HG03060 (cell line): ENCODE results near the gene KIF2C.
"Not testable (repeated sequence)": the region's sequence is repeated elsewhere in the genome, so short reads cannot be mapped to it uniquely, and the experiment has no call there.

Experiments used
- ATAC-seq: cut with Tn5 transposase; IDR thresholded peaks from one replicate; pipeline ENCODE4 v1.9.1; 2021; ENCODE audit warnings: low read depth, moderate number of reproducible peaks; ENCODE audit not compliant: unreplicated experiment

The KIF2C gene

GRCh38 chr1:44810101-44810761 is 70.6 kb downstream of the KIF2C start:
- no peak for ATAC-seq

GRCh38 chr1:44810762-44811105 is 71.1 kb downstream of the KIF2C start:
- ATAC-seq: not testable (repeated sequence)

- ATAC-seq: no peak
Observed at GRCh38 chr1:44811234-44811633, 71.6 kb downstream of the KIF2C start.

GRCh38 chr1:44812822-44813543 is 73.3 kb downstream of the KIF2C start:
- ATAC-seq: no peak

GRCh38 chr1:44815926-44816325 is 76.3 kb downstream of the KIF2C start:
- not testable (repeated sequence) for ATAC-seq

GRCh38 chr1:44817307-44817706 is 77.7 kb downstream of the KIF2C start:
- no peak for ATAC-seq
